SIG-M5 treated with dmso at 0.1 percent for 504 hours (cell line): ENCODE measurements around the gene IP6K1.

Experiments used
- DNase-seq: peaks from one replicate; lab custom pipeline; 2025; ENCODE audit not compliant: unreplicated experiment; lab: John Stamatoyannopoulos, UW

The IP6K1 gene

DNA sequence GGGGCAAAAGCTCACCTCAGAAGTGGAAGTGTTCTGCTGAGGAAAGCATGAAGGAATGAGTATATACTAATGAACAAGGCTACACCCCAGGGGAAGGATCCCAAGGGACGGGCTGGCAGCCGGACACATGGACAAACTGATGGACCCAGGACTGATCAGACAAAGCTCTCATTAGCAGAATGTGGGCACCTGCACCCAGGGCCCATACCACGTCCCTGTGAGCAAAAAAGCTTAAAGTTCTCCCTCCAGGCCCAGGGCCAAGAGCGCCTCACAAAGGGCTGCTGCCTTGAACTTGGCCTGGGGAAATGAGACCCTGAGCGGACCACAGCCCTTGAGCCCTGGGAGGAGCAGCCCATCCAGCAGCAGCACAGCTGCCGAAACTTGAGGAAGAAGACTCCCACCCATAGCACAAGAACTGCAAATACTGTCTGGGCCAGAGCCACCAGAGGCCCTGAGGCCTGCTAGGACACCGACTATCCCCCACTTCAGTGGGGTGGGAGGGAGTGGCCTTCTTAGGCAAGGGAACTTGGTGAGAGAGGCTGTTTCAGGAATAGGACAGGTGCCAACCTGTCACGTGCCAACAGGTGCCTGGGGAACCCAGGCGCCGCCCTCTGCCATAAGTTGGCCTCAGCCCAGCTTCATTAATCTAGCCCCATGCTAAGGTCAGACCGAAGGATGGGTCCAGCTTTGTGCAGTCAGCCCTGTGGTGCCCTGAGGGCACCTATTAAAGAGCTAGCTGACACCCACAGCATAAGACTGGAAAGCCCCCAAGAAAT is 60.2 kb downstream of the IP6K1 start:
- DNase-seq, result no peak

DNA sequence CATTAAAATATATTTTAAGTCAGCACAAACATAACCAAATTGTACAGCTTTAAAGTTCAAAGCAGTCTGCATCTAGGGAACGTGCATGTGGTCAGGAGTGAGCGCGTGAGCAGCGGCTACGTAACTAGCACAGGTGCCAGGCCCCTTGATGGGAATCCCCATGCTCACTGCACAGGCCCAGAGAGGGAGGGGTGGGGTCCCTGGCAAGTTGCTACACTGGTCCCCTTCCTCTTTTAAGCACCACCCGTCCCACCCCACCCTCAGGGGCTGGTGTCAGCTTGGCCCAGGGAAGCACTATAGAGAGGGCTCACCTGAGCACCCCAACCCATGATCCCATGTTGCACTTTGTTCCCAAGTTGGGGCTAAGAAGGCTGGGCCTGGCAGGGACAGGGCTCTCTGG is 61.8 kb downstream of the IP6K1 start:
- DNase-seq, result no peak

DNA sequence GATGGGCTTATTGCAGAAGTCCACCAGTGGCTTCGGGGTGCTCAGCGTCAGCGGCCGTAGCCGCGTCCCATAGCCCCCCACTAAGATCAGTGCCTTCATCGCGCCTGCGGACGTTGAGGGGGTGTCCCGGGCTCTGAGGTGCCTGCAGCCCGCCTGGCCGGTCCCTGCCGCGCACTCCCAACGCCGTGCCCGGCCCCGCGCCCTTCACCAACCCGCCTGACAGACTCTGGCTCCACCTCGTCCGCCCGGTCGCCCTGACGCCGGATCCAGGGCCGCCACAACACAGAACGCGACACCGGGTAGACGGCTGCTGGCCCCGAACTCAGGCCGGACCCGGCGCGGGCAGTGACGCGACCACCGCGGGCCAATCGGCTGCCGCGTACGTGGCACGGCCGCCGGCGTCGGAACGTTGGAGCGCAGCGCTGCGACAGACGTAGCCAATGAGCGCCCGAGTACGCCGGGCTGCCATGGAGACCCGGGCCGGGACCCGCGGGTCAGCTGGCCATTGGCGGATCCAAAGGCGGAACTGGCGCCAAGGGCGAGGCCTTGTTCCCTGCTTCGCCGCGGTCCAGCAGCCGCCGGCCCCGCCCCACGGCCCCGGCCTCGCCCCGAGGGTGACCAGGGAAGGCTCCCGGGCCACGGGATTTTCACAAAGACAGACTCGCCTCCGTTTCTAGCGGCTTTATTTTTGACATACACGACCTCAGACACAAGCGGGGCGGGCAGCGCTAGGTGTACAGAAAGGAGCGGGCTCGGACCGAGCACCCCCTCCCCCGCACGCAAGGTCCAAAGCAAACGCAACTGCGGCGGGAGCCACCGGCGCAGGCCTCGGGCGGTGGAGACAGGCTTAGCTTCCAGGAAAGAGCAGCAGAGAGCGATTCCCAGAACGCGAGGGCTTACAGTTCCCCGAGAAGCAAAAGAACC is 62.5 kb downstream of the IP6K1 start, which contains the start of gene GMPPB:
Gene GMPPB (minus strand): TSS at position 324 of the 924 bp plus-strand sequence. CDS start 225 bp downstream, at position 99.
- peak; percentile 92 for DNase-seq

DNA sequence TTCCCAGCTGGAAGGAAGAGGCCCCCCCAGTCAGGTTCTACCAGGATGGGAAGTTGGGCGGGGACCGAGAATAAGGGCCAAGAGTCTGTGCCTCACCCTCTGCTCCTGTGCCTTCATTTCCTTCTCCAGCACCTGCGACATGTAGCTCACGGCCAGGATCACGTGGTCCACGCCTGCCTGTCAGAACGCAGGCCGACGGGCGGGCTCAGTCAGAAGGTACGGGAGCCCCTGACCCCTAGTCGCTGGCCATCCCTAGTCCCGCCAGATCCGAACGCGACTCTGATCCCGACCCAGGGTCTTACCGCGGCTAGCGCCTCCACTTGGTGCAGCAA is 63.1 kb downstream of the IP6K1 start:
- DNase-seq, result peak; percentile 51

DNA sequence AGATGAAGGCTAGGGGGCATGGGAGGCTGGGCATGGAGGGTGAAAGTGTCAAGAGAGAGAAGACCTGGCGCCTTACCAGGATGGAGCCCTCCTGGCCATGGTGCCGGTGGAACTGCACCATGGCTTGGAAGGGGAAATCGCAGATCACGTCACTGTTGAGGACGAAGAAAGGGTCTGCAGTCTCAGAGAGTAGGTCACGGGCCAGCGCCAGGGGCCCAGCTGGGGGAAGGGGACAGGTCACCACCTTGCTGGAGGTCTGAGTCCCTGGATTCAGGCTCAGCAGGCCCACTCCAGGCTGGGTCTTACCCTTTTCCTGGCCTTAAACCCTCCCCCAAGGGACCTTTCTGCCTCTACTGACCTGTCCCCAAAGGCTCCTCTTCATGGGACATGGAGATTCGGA is 63.4 kb downstream of the IP6K1 start:
- no peak for DNase-seq

DNA sequence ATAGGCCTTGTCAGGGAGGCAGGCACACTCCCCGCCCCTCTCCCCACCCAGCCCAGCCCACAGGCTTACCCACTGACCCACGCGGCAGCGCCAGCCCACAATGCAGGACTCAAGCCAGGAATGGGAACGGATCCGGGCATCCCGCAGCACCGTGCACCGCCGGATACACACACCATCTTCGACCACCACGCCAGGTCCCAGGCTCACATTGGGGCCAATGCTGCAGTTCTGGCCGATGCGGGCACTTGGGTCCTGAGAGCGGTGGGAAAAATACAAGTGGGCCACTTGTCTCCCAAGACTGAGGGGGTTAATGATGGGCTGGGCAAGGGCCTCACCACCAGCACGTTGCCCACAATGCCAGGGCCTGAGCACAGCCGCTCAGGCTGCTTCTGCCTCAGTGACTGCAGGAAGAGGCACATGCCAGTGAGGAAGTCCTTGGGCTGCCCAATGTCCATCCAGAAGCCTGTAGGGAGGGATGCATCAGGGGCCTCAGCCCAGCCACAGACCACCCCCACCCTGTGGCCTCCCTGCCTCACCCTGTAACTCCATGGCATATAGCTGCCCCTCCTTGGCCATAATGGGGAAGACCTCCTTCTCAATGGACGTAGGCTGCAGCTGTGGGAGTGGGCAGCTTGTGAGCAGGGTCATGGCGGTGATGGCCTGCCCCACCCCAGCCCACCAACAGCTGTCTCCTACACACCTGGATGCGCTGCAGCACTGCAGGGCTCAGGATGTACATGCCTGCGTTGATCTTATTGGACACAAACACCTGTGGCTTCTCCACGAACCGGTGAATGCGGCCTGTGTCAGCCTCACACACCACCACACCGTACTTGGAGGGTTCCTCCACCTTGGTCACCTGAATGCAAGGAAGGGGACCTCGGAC is 64.2 kb downstream of the IP6K1 start:
- DNase-seq, result no peak

DNA sequence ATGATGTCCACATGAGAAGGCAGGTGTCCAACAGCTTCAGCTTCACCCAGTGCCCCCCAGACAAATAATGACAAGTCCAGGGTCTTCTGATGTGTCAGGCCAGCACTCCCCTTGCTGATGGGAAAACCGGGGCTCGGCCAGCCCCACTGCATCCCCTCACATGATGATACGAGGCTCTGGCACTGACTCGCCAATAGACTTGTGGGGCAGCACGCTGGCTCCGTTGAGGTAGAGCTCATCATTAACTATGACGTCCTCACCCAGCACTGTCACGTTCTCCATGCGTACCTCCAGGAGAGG is 64.8 kb downstream of the IP6K1 start:
- DNase-seq, result no peak

DNA sequence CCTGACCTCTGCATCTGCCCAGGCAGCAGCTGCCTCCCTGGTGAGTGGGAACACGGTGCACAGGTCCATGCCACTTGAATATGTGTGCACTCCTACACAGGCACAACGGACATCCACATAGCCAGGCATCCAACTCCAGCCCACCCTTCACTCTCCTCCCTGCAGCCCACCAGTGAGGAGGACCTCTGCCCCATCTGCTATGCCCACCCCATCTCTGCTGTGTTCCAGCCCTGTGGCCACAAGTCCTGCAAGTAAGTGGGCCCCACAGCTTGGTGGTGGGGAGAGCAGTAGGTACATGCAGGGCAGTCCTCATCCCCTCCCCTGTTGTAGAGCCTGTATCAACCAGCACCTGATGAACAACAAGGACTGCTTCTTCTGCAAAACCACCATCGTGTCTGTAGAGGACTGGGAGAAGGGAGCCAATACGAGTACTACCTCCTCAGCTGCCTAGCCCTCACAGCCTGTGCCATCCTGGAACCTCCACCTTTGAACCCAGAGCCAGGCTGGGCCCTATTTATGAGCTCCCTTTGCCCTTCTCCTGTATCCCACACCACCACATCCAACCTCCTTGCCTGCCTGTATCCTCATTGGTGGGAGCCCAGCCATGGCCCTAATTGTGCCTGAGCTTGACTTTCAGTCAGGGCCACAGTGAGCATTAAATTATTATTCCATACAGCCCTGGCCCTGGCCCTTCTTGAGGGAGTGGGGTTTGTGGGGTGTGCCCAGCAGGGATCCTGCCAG is 65.3 kb downstream of the IP6K1 start:
- DNase-seq, result no peak

DNA sequence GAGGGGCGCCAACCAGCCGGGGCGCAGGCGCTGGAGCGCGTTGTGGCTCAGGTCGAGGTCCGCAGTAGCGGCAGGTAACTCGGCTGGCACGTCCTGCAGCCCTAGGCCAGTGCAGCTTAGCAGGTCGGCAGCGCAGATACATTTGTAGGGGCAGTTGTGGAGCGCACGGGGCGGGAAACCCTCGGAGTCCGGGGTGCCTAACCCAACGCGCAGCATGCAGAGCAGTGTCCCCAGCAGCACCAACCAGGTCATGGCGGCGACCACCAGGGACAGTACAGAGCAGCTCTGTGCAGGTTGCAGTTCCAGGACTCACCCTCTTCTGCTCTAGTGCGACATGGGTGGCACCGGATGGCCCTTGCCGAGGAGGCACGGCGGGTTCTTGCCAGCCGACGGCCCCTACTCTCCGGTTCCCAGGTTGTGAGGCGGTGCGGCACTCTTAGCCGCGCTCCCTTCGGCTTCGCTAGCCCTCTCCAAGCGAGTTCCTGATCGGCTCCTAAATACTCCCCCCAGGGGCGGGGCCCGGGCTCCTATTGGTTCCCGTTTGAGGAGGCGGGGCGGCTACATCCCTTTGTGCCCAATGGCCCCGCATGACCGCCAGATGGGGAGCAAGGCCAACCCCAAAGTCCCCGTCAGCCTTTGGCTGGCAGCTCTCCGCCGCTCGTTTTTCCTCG is 67.0 kb downstream of the IP6K1 start, which contains the start of gene AMIGO3:
Gene AMIGO3 (minus strand): TSS at position 471 of the 671 bp plus-strand sequence. CDS start 219 bp downstream, at position 252.
- peak; percentile 80 for DNase-seq

DNA sequence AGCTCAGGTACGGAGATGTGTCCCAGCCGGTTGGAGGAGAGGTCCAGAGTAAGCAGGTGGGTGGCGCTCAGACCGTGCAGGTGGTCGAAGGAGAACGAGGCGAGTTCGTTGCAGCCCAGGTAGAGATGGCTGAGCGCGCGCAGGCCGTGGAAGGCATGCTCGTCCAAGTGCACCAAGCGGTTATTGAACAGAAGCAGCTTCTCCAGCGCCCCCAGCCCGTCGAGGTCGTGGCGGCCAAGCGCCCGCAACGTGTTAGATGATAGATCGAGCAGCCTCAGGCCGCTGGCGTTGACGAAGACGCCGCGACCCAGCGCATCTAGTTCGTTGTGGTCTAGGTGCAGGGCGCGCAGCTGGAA is 67.5 kb downstream of the IP6K1 start:
- DNase-seq, result no peak

DNA sequence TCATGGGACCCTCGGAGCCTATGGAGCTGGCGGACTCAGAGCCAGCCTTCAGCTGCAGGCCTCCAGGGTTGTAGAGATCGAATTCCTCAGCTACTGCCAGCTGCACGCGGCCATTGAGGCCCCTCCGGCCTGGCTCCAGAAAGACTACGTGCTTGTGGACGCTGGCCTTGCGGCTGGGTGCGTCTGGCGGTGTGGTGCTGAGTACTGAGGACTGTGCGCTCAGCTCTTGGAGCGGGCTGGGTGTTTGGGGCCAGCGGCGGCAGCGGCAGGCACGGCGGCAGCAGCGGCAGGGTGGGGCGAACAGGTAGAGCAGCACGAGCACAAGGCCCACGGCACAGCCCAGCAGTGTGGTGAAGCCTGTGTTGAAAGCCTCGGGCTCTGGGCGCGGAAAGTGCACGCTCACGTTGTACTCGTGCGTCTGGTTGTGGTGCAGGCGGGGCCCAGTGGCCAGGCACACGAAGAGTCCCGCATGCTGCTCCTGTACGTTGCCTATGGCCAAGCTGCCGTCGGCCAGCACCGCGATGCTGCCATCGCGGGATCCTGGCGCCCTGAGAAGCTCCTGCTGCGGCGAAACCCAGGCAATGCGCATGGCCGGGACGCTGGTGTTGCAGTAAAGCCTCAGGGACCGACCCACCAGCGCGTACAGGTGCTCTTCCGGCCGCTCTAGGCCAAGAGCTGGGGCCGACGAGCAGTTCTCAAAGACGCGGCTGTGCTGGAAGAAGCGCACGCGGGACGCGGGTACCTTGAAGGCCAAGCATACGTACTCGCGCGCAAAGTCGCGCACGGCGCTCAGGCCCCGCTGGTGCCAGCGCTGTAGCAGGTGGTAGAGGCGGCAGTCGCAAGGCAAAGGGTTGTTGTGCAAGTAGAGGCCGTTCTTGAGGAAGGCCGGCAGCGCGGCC is 68.1 kb downstream of the IP6K1 start:
- DNase-seq, result no peak

DNA sequence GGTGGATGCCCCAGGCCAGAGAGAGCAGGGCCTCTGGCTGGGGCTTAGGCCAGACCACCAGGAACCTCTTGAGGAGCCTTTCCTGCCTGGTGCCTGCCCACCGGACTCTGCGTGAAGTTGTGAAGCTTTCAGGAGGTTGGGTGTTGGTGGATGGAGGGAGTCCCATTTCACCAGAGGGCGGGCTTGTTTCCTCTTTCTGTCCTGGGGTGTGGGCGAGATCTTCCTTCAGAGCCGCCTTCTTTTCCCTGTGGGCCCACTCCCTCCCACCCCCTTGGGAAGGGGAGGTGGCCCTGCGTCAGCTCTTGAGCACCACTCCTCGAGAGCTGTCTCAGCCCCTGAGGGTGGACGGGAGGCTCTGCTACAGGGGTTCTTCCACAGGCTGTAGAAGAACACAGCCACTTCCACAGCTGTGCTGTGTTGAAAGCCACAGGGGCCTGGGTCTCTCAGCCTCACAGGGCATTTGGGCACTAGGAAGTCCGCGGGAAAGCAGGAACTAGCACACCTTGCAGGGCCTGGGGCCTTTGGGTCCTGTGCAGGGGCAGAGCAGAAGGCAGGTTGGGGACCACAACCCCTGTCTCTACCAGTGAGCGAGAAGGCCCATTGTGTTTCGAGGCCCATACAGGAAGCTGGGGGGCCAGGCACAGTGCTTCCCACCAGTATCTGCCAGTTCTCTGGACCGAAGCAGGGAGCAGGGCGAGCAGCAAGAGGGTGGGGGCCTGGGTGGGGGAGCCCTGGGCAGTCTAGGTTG is 69.0 kb downstream of the IP6K1 start:
- no peak for DNase-seq

DNA sequence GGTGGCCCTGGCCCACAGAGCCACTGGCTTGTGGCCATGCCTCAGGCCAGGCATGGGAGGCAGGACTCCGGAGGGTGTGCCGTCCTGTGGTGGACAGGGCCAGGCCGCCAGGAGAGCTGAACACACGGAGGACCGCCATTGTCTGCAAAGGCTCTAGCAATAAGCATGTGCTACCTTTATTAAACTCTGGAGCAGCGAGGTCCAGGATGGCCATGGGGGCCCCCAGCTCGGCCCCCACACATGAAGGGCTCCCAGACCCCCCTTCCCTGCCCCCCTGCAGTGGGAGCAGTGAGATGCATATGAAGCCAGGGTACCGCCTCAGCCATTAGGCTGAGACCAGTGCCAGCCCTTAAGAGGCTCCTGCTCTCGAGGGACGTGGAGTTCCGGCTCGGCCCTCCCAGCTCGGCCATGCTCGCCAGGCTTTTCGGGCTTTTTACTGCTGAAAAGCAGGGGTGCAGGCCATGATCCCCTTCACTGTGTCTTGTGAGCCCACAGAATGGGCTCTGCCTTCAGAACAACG is 69.6 kb downstream of the IP6K1 start:
- DNase-seq, result no peak

DNA sequence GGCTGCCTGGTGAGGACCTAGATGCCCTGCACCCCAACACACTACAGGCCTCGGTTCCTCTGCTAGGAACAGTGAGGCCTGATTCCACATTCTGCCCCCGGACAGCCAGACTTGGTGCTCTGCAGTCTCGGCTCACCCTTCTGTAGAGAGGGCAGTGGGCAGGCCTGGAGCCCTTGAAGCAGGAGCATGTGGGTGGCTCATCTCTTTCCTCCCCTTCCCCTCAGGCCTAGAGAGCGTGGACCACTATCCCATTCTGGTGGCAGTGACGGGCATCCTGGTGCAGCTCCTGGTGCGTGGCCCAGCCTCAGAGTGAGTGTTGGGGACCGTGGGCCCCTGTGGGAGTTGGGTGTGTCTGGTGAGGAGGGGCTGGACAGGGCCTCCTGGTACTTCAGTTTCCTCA is 70.2 kb downstream of the IP6K1 start:
- DNase-seq, result no peak

DNA sequence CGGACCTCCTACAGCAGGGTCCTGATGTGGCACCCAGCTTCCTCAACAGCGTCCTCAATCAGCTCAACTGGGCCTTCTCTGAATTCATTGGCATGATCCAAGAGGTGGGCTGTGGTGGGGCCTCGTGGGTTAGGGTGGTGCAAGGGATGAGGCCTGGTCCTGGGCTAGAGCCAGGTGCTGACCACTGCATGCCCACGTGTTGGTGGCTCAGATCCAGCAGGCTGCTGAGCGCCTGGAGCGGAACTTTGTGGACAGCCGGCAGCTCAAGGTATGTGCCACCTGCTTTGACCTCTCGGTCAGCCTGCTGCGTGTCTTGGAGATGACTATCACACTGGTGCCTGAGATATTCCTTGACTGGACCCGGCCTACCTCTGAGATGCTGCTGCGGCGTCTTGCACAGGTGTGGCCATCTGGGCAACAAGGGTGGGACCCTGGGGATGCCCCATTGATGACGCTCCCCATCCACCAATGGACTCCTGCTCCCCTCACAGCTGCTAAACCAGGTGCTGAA is 70.7 kb downstream of the IP6K1 start:
- DNase-seq, result no peak

DNA sequence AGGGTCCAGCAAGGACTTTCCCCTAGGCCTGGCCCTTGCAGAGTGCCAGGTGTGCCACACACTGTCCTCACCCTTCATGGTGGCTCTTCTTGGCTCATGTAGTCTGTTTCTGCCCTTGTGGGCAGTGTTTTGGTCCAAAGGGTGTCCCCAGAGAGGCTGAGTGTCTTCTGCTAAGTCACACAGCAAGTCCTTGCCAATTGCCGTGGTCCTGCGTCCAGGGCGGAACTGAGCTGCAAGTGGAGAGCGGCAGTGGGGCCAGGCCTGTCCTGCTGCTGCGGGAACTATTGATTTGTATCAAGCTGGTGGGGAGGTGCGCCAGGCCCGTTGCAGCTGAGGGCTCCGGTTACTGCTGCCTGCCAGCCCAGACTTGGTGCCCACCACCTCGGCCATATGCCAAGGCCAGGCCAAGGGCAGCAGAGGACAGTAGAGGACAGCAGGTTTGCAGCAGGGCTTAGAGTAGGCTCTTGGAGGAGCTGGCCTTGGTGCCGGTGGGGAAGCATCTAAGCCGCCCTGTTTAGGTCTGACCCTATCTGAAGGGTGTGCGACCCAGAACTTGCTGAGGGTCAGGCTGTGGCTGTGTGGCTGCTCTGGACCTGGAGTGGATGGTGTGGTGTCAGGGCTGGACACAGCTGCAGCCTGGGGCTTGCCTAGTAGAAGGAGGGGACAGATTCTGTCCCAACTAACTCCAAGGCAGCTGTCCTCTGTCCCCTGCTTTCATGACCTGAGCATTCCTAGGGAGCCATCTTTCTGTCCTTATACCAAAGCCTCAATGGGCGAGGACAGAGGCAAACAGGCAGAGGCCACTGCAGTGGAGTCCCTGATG is 71.4 kb downstream of the IP6K1 start:
- no peak for DNase-seq
